Cardiac muscle cell (in vitro differentiated cells and primary cell): ENCODE results near the gene HMCN1. TPM values are rescaled to one million over a fixed set of nuclear protein-coding genes. Genes with fewer than 3 reads are reported as not detected.

Source experiments
- DNase-seq, 2 donors: peaks; one replicate each; pipeline versions ENCODE4 v3.0.0 to v3.0.0-alpha.2; 2010 to 2017; ENCODE audit warnings: low read depth in 1 of 2, low spot score in 1 of 2
- H3K27ac ChIP-seq: fragments of 200-600 bp; sonication (generic); 2 replicates; pipeline ENCODE4 v1.5.1; 2016
- H3K27me3 ChIP-seq: fragments of 200-600 bp; sonication (generic); 2 replicates; pipeline ENCODE4 v1.6.0; 2016; ENCODE audit warnings: control low read depth
- H3K36me3 ChIP-seq: fragments of 200-600 bp; sonication (generic); 2 replicates; pipeline ENCODE4 v1.5.1; 2016; ENCODE audit warnings: control low read depth
- H3K4me1 ChIP-seq: fragments of 200-600 bp; sonication (generic); 2 replicates; pipeline ENCODE4 v1.8.1; 2017; ENCODE audit warnings: low read depth, mild to moderate bottlenecking, mixed run types
- H3K4me3 ChIP-seq: fragments of 200-600 bp; sonication (generic); 2 replicates; pipeline ENCODE4 v1.5.1; 2016; ENCODE audit warnings: mild to moderate bottlenecking
- H3K9me3 ChIP-seq: fragments of 200-600 bp; sonication (generic); 2 replicates; pipeline ENCODE4 v1.5.1; 2017; ENCODE audit warnings: low read depth, mild to moderate bottlenecking, control low read depth
- polyA plus RNA-seq: library from polyadenylated mRNA; unstranded; fragments of >200 nt; fragmentation: Nextera tagmentation; extraction: Ambion mirVana; gene quantifications from 2 replicates; pipeline ENCODE4 v1.2.1, GENCODE V29; 2016
- total RNA-seq: library from RNA; depleted of rRNA; stranded (reverse); fragments of >200 nt; gene quantifications from 2 replicates; pipeline ENCODE4 v1.2.3, GENCODE V29; 2016
- TF ChIP-seq, protein P1 (sequence below): IDR thresholded peaks from 2 replicates; pipeline ENCODE4 v1.5.1; 2012; ENCODE audit warnings: low read depth, mild to moderate bottlenecking, low read length

The HMCN1 gene
- total and polyA plus RNA-seq, 2 experiments from 2014 or later = 4.9 to 28.5 TPM

DNA sequence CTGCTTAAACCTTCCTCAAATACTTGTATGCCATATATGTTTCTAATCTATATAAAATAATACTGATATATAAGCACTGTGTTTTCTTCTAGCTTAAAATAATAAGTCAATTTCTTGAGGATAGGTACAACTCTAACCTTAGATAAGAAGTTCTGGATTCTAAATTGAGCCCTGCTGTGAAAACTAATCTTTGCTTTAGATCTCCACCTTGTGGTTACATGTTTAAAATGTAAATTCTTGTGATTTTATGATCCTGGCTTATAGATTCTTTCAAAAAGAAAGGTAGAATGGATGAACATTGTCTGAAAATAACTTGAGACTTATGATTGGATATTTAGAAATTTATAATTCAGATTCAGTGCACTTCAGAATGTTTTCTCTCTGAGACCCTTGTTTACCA, 38.9 kb upstream of the HMCN1 start:
- Histone ChIP-seq H3K27ac (no peak overlapping the region), H3K27me3 (no peaks in the 10 kb centered on the region), H3K4me3 (no peak overlapping the region), H3K4me1 (peaks cover 10% of the 10 kb centered on the region), H3K36me3 (no peaks in the 10 kb centered on the region), H3K9me3 (no peaks in the 10 kb centered on the region)
- no peak for DNase-seq
- TF ChIP-seq, protein P1, sequence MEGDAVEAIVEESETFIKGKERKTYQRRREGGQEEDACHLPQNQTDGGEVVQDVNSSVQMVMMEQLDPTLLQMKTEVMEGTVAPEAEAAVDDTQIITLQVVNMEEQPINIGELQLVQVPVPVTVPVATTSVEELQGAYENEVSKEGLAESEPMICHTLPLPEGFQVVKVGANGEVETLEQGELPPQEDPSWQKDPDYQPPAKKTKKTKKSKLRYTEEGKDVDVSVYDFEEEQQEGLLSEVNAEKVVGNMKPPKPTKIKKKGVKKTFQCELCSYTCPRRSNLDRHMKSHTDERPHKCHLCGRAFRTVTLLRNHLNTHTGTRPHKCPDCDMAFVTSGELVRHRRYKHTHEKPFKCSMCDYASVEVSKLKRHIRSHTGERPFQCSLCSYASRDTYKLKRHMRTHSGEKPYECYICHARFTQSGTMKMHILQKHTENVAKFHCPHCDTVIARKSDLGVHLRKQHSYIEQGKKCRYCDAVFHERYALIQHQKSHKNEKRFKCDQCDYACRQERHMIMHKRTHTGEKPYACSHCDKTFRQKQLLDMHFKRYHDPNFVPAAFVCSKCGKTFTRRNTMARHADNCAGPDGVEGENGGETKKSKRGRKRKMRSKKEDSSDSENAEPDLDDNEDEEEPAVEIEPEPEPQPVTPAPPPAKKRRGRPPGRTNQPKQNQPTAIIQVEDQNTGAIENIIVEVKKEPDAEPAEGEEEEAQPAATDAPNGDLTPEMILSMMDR = no peak

DNA sequence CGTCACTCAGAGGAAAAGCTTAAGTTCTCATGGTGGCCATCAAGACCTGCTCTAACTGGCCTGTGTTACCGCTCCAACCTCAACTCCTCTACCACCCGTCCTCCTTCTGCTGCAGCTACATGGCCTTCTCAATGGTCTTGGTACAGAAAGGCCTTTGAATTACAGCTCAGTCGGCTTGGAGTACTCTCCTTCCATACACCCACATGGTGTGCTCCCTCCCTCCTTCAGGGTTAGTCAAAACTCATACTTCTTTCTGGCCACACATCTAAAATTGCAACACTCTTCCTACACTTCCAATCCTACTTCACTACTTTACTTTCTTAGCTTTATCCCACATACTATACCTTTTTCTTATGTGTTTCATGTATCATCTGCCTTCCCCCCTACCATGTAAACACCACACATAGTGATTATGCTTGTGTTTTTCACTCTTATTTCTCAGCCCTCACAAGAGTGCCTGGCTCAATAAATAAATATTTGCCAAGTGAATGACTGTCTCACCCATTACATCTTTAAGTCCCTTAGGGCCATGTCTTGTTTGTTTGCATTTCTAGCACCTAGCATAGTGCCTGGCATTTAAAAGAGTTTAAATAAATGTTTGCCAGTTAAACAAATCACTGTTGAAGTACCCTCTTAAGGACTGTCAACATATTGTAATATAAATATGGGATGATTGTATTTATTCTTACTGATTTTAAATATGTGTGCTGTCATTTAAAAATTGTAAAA, 37.6 kb upstream of the HMCN1 start:
- Histone ChIP-seq H3K27me3 (no peaks in the 10 kb centered on the region), H3K36me3 (no peaks in the 10 kb centered on the region), H3K4me3 (no peak overlapping the region), H3K9me3 (no peaks in the 10 kb centered on the region), H3K27ac (no peak overlapping the region), H3K4me1 (peaks cover 10% of the 10 kb centered on the region)
- TF ChIP-seq, protein P1 = no peak
- DNase-seq = no peak

DNA sequence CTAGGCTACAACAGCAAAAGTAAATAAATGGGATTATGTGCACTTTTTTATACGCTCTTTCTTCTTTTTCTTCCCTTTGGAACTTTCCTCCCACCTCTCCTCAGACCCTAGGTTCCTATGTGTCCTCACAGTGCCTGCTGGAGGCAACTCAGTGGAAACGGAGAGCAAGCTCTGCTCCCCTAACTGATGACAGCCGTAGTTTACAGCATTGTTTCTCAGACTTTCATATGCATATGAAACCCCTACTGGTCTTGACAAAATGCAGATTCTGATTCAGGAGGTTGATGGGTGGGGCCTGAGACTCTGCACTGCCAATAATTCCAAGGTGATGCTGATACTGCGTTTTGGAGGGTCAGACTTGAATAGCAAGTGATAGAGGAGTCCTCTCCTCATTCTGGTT, 34.3 kb upstream of the HMCN1 start:
- Histone ChIP-seq H3K27me3 (no peaks in the 10 kb centered on the region), H3K4me3 (no peak overlapping the region), H3K4me1 (no peaks in the 10 kb centered on the region), H3K36me3 (no peaks in the 10 kb centered on the region), H3K9me3 (no peaks in the 10 kb centered on the region), H3K27ac (no peak overlapping the region)
- no peak for DNase-seq
- TF ChIP-seq, protein P1 = no peak

DNA sequence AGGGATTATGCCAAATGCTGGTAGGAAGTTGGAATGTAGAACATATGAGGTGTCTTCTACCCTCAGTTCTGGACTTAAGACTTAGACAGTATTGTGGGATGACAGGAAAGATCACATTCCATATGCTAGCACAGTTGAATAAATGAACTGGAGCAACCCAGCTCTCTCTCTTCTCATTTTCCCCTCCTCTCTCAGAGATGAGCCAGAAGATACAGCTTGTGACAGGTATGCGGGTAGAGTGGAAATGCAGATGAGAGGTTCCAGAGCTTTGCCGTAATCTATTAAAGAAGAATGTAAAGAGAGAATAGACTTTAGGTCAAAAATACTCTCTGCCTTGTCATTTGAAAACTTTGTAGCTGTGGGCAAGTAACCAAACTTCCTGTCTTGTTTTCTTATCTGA, 32.5 kb upstream of the HMCN1 start:
- H3K27me3 ChIP-seq = no peaks in the 10 kb centered on the region
- H3K9me3 ChIP-seq = no peaks in the 10 kb centered on the region
- H3K4me1 ChIP-seq = no peaks in the 10 kb centered on the region
- TF ChIP-seq, protein P1 = no peak
- H3K27ac ChIP-seq = no peak overlapping the region
- H3K36me3 ChIP-seq = no peaks in the 10 kb centered on the region
- no peak overlapping the region for H3K4me3 ChIP-seq
- DNase-seq = no peak

DNA sequence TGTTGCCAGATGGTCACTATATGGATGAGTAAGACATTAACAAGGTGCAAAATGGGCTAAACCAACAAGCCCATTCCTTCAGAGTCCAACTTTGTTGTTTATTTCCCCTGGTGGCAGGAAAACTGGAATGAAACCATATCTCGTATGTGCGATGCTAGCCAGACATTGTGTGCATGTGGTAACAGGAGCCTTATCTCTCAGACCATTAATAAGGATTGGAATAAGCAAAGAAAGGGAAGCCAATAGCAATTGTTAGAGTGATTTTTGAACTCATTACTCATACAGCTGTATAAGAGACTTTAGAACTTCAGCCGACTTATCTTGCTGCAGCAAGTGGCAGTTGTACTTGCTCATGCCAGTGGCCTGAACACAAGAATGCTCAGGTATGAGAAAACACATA, 30.0 kb upstream of the HMCN1 start:
- H3K36me3 ChIP-seq = no peaks in the 10 kb centered on the region
- no peak for DNase-seq
- no peaks in the 10 kb centered on the region for H3K9me3 ChIP-seq
- TF ChIP-seq, protein P1 = no peak
- no peak overlapping the region for H3K27ac ChIP-seq
- H3K4me3 ChIP-seq = no peak overlapping the region
- no peaks in the 10 kb centered on the region for H3K4me1 ChIP-seq
- no peaks in the 10 kb centered on the region for H3K27me3 ChIP-seq
